ENCODE measurements around the gene MTHFD1L. TPM values are rescaled to one million over a fixed set of nuclear protein-coding genes. Genes with fewer than 3 reads are reported as not detected.
"Not testable (repeated sequence)": the region's sequence is repeated elsewhere in the genome, so short reads cannot be mapped to it uniquely, and the experiment has no call there.

Gene MTHFD1L
- total and polyA plus RNA-seq, 2 of the 4 experiments (the other 2 are of a cell fraction) = 43.5 to 53.2 TPM

DNA sequence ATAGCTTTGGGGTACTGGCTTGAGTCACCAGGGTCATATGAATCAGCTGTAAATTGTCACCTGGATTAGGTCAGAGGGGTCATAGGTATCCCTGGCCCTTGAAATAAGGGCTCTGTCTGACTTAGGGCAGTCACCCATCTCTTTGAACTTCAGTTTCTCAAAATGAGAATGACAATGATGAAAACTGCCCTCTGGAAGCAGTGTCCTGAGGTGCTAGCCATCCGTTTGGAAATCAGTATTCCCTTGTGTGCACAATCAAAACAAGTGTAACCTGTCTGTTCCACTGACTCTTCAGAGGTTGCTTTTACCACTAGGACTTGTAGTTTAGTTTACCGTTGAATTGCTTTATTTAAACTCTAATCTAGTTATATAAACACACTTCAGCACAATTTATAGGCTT is 259.7 kb downstream of the MTHFD1L start:
- H2AK9ac ChIP-seq (replicated peaks; ENCODE audit: low read depth, low read length, poor library complexity); H3K36me3 ChIP-seq (ENCODE audit: control insufficient read depth, insufficient read depth, low read length); H3K27ac ChIP-seq (ENCODE audit: insufficient read depth, low read length); DNase-seq; dilution Hi-C loops (cut with HindIII; ENCODE audit: low sequenced_read_pairs, unreplicated experiment); in situ Hi-C loops (cut with MboI; ENCODE audit: low sequenced_read_pairs); H2BK20ac ChIP-seq (ENCODE audit: low read depth, low read length); H3K56ac ChIP-seq (ENCODE audit: extremely low read depth, insufficient read depth, low read length); H3K23ac ChIP-seq (ENCODE audit: low read depth, low read length); POLR2A ChIA-PET (ENCODE audit: unreplicated experiment); H2AK5ac ChIP-seq (ENCODE audit: low read depth, low read length); H3K9me1 ChIP-seq (ENCODE audit: insufficient read depth, low read length); CTCF ChIA-PET; H3K27me3 ChIP-seq (ENCODE audit: control insufficient read depth, insufficient read depth, low read length); H2BK120ac ChIP-seq (ENCODE audit: low read depth, low read length); H3K18ac ChIP-seq (ENCODE audit: low read depth, low read length); H4K91ac ChIP-seq (ENCODE audit: insufficient read depth, low read depth, low read length); H3K9me3 ChIP-seq (ENCODE audit: control insufficient read depth, insufficient read depth, low read length); H2BK5ac ChIP-seq (ENCODE audit: low read depth, low read length, poor library complexity, severe bottlenecking); H3K4me3 ChIP-seq (ENCODE audit: insufficient read depth, low read depth, low read length); ATAC-seq (ENCODE audit: low read depth); H4K20me1 ChIP-seq (ENCODE audit: insufficient read depth, low read length); H3K14ac ChIP-seq (replicated peaks; ENCODE audit: low read depth, low read length); H3K9ac ChIP-seq (ENCODE audit: low read depth, low read length); H3K4me1 ChIP-seq (ENCODE audit: control insufficient read depth, insufficient read depth, low read length); H4K5ac ChIP-seq (ENCODE audit: low read depth, low read length); intact Hi-C loops (cut with micrococcal nuclease); H3K79me1 ChIP-seq (ENCODE audit: low read depth in 1 of 2, low read length in 2 of 2); BruUV-seq (replicated peaks); H4K8ac ChIP-seq (ENCODE audit: low read depth in 2 of 2, low read length in 2 of 2); H2BK15ac ChIP-seq (ENCODE audit: low read depth, low read length); H3K4ac ChIP-seq (ENCODE audit: low read depth, low read length); H2AFZ ChIP-seq (replicated peaks; ENCODE audit: low read length, poor library complexity): not testable (repeated sequence)
- H3K4me2 ChIP-seq (ENCODE audit: low read depth, low read length) = peak overlapping the region; percentile 45
- no CpG with 5 or more reads among the region's 2 CpGs for WGBS, 2 experiments (ENCODE audit: extremely low coverage in 2 of 2, insufficient read length in 1 of 2)
